HG03439 (cell line): ENCODE measurements around the gene LDLRAD4.

ENCODE experiments used
- ATAC-seq: cut with Tn5 transposase; IDR thresholded peaks from one replicate; pipeline ENCODE4 v1.9.1; 2021; ENCODE audit warnings: mild to moderate bottlenecking, moderate library complexity; ENCODE audit not compliant: unreplicated experiment

Gene LDLRAD4

GRCh38 chr18:13399511-13399910 lies 181.0 kb downstream of the LDLRAD4 start:
- no peak for ATAC-seq

GRCh38 chr18:13400636-13401315 lies 182.2 kb downstream of the LDLRAD4 start:
- ATAC-seq: no peak

- no peak for ATAC-seq
These were observed 182.8 kb downstream of the LDLRAD4 start for GRCh38 chr18:13401404-13401803.

DNA sequence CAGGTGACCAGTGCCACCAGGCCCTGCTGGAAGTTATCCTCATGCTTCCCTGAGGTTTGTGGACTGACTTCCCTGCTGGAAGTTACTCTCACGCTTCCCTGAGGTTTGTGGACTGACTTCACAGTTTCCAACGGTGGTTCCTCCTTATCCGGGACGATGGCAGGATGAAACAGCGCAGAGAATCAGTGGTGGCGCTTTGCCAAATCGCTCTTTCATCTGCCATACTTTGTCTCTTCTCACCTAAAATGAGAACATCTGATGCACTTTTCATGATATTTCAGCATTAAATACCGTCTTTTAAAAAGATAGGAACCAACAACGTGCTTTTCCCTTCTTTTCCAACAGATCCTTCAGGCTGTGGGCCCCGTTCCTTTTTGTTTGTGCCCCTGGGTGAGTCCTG lies 183.3 kb downstream of the LDLRAD4 start:
- ATAC-seq: no peak

DNA sequence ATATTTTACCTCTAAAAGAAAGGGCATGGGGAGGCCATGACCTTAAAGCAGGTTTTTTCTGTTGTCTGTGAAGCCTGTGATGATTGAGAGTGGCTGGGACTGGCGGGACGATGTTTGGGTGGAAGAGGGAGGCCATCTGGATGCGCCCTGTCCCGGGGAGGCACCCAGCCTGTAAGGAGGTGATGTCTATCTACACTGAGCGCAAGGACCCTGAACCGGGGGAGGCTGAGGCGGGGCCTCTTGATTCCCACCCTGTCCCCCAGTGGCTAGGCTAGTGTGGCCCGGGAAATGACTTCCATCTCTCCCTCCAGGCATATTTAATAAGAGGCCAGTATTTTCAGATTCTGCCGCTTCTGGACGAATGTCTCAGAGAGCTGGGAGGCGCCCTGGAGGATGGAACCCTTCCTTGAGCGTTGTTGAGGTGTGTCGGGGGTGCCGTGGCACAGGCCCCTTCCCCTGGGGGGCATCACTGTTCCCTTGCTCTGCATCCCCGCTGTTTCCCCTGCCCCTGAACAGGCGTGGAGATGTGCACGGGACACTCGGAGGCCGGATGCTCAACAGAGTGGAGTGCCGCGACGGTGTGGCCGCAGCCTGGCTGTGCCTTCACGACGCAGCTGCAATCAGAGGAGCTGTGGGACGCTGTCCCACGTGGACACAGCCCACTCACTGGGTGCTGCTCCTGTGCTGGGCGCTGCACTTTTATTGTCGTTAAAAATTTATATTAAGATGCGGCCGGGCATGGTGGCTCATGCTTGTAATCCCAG lies 185.4 kb downstream of the LDLRAD4 start:
- ATAC-seq: no peak

- no peak for ATAC-seq
These were observed 186.9 kb downstream of the LDLRAD4 start for GRCh38 chr18:13405305-13406038.

DNA sequence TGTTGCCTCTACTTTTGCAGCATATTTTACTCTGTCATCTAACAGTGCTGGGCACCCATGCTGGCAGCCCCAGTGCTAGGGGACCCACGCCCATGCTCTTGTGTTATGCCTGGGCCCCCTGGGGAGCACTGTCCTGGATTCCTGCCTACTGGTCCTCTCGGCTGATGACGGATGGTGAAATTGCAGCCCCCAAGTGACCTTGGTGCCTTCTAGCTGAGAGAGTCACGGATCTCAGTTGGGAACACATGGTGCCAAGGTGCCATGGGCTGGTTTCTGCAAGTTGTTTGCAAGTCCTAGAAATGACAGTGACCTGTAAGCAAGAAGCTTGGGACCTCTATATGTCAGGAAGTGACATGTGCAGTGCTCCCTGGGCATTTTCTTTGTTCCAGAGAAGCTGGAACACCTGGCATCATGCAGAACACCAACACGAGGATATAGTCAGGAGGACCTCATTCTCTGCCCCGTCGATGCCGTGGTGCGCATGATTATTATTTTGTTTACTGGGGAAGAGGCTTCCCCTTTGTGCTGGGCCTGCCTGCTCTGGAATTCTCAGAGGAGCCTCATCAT lies 187.6 kb downstream of the LDLRAD4 start:
- no peak for ATAC-seq

GRCh38 chr18:13406736-13407135 lies 188.2 kb downstream of the LDLRAD4 start:
- ATAC-seq: no peak

GRCh38 chr18:13407484-13407883 lies 188.9 kb downstream of the LDLRAD4 start:
- ATAC-seq: no peak

GRCh38 chr18:13409026-13409425 lies 190.5 kb downstream of the LDLRAD4 start:
- ATAC-seq: no peak

DNA sequence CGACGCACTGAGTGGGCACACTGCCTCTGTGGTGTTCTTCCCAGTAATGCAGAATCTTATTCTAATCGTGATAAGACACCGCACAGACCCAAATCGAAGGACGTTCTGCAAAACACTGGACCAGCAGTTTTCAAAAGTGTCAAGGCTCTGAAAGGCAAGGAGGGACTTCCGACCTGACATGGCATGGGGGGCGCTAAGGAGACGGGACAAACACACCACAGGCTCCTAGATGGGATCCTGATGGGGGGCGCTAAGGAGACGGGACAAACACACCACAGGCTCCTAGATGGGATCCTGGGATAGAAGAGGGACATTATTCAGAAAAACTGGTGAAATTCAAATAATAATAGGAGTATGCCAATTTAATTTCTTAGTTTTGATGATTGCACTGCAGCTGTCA lies 191.4 kb downstream of the LDLRAD4 start:
- no peak for ATAC-seq

- no peak for ATAC-seq
These were observed 191.9 kb downstream of the LDLRAD4 start for GRCh38 chr18:13410471-13410870.

DNA sequence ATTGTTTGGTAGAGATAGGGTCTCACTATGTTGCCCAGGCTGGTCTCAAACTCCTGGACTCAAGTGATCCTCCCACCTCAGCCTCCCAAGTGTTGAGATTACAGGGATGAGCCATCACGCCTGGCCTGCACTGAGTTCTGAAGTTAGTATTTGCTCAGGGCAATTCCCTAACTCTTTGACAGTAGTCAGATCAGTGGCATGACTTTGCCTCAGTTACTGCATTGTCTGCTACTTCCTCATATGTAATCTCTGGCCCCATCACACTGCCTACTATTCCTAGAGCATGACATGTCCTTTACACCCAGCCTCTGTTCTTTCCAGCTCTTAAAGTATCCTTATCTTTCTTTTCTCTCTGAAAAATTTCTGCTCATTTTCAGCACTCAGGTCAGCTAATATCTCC lies 193.5 kb downstream of the LDLRAD4 start:
- ATAC-seq: no peak

GRCh38 chr18:13412901-13413300 lies 194.3 kb downstream of the LDLRAD4 start:
- no peak for ATAC-seq

DNA sequence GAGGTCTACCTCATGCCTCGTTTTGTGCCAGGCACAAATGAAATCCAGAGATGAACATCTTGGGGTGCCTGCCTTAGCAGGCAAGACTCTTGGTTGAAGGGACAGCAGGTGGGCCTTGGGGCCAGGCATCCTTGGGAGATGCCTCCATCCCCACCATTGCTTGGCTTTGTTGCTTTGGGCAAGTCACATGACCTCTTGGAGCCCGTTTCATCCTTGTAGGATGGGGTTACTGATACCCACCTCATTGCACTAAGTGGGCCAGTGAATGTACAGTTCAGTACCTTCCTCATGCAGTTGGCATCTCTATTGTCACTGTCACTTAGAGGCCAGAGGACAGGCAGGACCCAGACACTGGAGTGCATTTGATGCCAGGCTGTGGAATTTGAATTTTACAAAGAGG lies 195.5 kb downstream of the LDLRAD4 start:
- no peak for ATAC-seq

DNA sequence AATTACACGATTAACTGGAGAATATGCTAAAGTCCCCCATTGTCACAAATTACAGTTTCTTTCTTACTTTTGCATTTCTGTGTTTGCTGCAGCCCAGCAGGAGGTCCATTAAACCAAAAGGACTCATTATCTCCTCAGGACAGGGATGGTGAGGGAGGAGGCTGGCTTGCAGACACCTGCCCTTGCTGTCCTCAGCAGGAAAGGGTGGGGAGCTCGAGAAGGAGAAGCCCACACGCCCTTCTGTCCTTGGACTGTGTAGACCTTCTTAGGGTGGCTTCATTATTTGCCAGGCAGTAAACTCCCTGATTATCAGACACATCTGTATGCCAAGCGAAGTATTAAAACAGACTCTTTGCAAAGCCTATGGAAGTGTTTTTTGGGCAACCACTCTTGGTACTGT lies 196.0 kb downstream of the LDLRAD4 start:
- no peak for ATAC-seq

DNA sequence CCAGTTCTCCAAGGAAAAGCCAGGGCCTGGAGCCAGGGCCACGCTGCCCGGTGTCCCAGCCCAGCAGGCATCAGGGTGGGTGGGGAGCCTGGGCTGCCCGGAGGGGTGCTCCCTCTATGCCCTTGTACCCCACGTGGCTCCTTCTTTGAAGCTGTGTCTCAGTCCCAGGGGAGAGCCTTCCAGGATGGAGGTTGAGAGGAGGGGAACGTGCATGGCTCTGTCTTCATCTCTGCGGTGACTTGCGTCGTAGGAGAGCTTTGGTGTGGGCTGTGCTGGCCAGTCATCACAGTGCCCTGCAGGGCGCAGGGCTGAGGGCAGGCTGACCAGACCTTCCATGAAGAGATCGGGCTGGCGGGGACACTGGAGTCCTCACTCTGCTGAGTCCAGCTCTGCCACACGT lies 197.2 kb downstream of the LDLRAD4 start:
- no peak for ATAC-seq

DNA sequence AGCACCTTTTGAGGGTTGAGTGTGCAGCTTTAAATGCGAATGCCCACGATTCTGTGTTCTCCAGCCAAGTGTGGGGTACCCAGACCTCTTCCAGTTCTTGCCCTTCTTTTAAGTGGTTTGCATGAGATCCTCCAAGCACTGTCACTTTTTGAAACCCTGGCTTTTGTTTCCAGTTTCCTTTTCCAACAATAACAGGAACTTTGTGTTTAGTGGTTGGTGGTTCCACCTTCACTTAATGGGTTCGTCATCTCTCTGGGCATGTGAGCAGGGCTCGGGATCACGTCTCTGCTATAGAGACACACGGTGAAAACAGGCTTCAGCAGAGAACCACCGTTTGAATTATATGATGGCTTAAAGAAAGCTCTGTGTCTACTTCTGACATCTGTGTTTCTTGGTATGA lies 197.6 kb downstream of the LDLRAD4 start:
- no peak for ATAC-seq

DNA sequence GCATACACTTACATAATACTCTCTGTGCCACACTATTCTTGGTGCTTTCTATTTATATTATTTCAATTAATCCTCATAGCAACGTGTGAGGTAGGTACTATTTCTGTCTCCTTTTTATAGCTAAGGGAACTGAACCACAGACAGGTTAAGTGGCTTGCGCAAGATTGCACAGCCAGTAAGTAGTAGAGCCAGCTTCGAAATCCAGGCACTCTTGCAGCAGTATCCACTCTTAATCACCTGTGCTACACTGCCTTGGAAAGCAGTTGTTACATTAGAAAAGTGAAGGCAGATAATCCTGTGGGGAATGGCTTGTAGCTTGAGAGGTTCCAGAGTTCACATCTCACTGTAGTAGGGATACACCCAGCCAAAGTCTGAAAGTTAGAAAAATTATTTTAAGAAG lies 198.3 kb downstream of the LDLRAD4 start:
- ATAC-seq: no peak

GRCh38 chr18:13418013-13418710 lies 199.6 kb downstream of the LDLRAD4 start:
- ATAC-seq: no peak
